ENCODE data around the gene CRAT. TPM values are rescaled to one million over a fixed set of nuclear protein-coding genes. Genes with fewer than 3 reads are reported as not detected.
A peak's percentile ranks its signal among the peaks of the same experiment; 100 is the strongest.

The CRAT gene
- total RNA-seq, 4 donors from 2014 or later = 25.3 to 61.5 (median 44.9) TPM

- intact Hi-C loops (cut with DNase I) = no loop called here
- DNase-seq = no peak
These were observed 39.5 kb upstream of the CRAT start for GRCh38 chr9:129150122-129150521.

GRCh38 chr9:129149442-129149841, 38.8 kb upstream of the CRAT start:
- Histone ChIP-seq H3K27ac (no peak overlapping the region), H3K4me1 (peaks cover 27 to 54% (median 34%) of the 10 kb centered on the region in 3 donors), H3K9me3 (no peaks in the 10 kb centered on the region), H3K36me3 (peaks cover 4 to 90% (median 15%) of the 10 kb centered on the region in 3 donors), H3K27me3 (no peaks in the 10 kb centered on the region), H3K4me3 (no peak overlapping the region)
- no peak for DNase-seq
- 62 to 76% methylated on average over 5 to 6 of the region's 6 CpGs for WGBS, 2 donors
- intact Hi-C loops (cut with DNase I) = loop anchor here (10.0 kb wide), 1 partner anchor 335 kb away; no protein-coding TSS in a partner anchor
- no peak for TF ChIP-seq POLR2A (IDR thresholded peaks at IDR 0.05)
- TF ChIP-seq CTCF (IDR thresholded peaks at IDR 0.05) = no peak

More at GRCh38 chr9:129150122-129150521, 39.5 kb upstream of the CRAT start:
- H3K4me1 ChIP-seq = peaks cover 27 to 47% (median 30%) of the 10 kb centered on the region in 3 donors
- H3K9me3 ChIP-seq = no peaks in the 10 kb centered on the region
- no peak overlapping the region for H3K4me3 ChIP-seq
- WGBS, 2 donors = 80 to 83% methylated on average over 6 to 10 of the region's 10 CpGs
- peaks cover 4 to 90% (median 15%) of the 10 kb centered on the region in 3 donors for H3K36me3 ChIP-seq
- no peaks in the 10 kb centered on the region for H3K27me3 ChIP-seq
- no peak overlapping the region for H3K27ac ChIP-seq
- TF ChIP-seq POLR2A (IDR thresholded peaks at IDR 0.05) = no peak
- no peak for TF ChIP-seq CTCF (IDR thresholded peaks at IDR 0.05)

GRCh38 chr9:129148463-129149204, 38.0 kb upstream of the CRAT start:
- no peaks in the 10 kb centered on the region for H3K27me3 ChIP-seq
- TF ChIP-seq POLR2A (IDR thresholded peaks at IDR 0.05) (no peak), CTCF (IDR thresholded peaks at IDR 0.05) (no peak)
- intact Hi-C loops (cut with DNase I) = loop anchor here (10.0 kb wide), 1 partner anchor 336 kb away; no protein-coding TSS in a partner anchor
- H3K9me3 ChIP-seq = no peaks in the 10 kb centered on the region
- no peak overlapping the region for H3K4me3 ChIP-seq
- WGBS, 2 donors = 67 to 83% methylated on average over 2 to 3 of the region's 6 CpGs
- H3K36me3 ChIP-seq = peaks cover 9 to 96% (median 15%) of the 10 kb centered on the region in 3 donors
- H3K4me1 ChIP-seq = peaks cover 28 to 62% (median 36%) of the 10 kb centered on the region in 3 donors
- H3K27ac ChIP-seq = peak overlapping the region in 3 of 4 donors; percentile 54 to 99 (median 97)
- no peak for DNase-seq

- DNase-seq = no peak
- 51 to 80% methylated on average over 1 to 3 of the region's 8 CpGs for WGBS, 2 donors
- H3K4me1 ChIP-seq = peaks cover 49 to 83% (median 57%) of the 10 kb centered on the region in 3 donors
- no peak overlapping the region for H3K4me3 ChIP-seq
- no peak for TF ChIP-seq CTCF (IDR thresholded peaks at IDR 0.05)
- TF ChIP-seq POLR2A (IDR thresholded peaks at IDR 0.05) = no peak
- intact Hi-C loops (cut with DNase I) = loop anchor here (10.0 kb wide), 1 partner anchor 338 kb away; no protein-coding TSS in a partner anchor
- H3K27ac ChIP-seq = peak overlapping the region; percentile 54 to 99 (median 94)
- H3K36me3 ChIP-seq = peaks cover 14 to 89% (median 14%) of the 10 kb centered on the region in 3 donors
- no peaks in the 10 kb centered on the region for H3K9me3 ChIP-seq
- no peaks in the 10 kb centered on the region for H3K27me3 ChIP-seq
These were observed 35.9 kb upstream of the CRAT start for GRCh38 chr9:129146441-129146941.

- 63 to 87% methylated on average over 4 to 5 of the region's 7 CpGs for WGBS, 2 donors
- H3K36me3 ChIP-seq = peaks cover 12 to 82% (median 14%) of the 10 kb centered on the region in 3 donors
- TF ChIP-seq CTCF (IDR thresholded peaks at IDR 0.05) (no peak), POLR2A (IDR thresholded peaks at IDR 0.05) (no peak)
- H3K9me3 ChIP-seq = no peaks in the 10 kb centered on the region
- no peak overlapping the region for H3K4me3 ChIP-seq
- intact Hi-C loops (cut with DNase I) = loop anchor here (10.0 kb wide), 1 partner anchor 339 kb away; no protein-coding TSS in a partner anchor
- peak overlapping the region; percentile 54 to 99 (median 94) for H3K27ac ChIP-seq
- no peaks in the 10 kb centered on the region for H3K27me3 ChIP-seq
- peaks cover 55 to 90% (median 64%) of the 10 kb centered on the region in 3 donors for H3K4me1 ChIP-seq
- DNase-seq = no peak
These were observed 35.3 kb upstream of the CRAT start for GRCh38 chr9:129145841-129146292.
